ENCODE measurements around the gene NECAP2.

GRCh38 chr1:16474166-16474800 is 33.8 kb downstream of the NECAP2 start:
- TF ChIP-seq POLR2A (IDR thresholded peaks at IDR 0.05), result no peak
- no peak for TF ChIP-seq CTCF (IDR thresholded peaks at IDR 0.05)
